ENCODE data around the gene NACA.
A peak's percentile ranks its signal among the peaks of the same experiment; 100 is the strongest.

Gene NACA

GRCh38 chr12:56687223-56688128, 37.6 kb downstream of the NACA start:
- peak; percentile 44 for DNase-seq (ENCODE audit: low spot score)

- no peak for DNase-seq (ENCODE audit: low spot score)
Observed at GRCh38 chr12:56684745-56685359, 40.2 kb downstream of the NACA start.

GRCh38 chr12:56682323-56682722, 42.8 kb downstream of the NACA start:
- no peak for DNase-seq (ENCODE audit: low spot score)

GRCh38 chr12:56679883-56680575, 45.1 kb downstream of the NACA start:
- DNase-seq (ENCODE audit: low spot score): no peak

- DNase-seq (ENCODE audit: low spot score): no peak
Observed at GRCh38 chr12:56678852-56679251, 46.2 kb downstream of the NACA start.

GRCh38 chr12:56677680-56678079, 47.4 kb downstream of the NACA start:
- DNase-seq (ENCODE audit: low spot score): no peak

- no peak for DNase-seq (ENCODE audit: low spot score)
Observed at GRCh38 chr12:56676851-56677580, 48.1 kb downstream of the NACA start.

- no peak for DNase-seq (ENCODE audit: low spot score)
Observed at GRCh38 chr12:56671608-56672007, 53.5 kb downstream of the NACA start.

GRCh38 chr12:56670836-56671235, 54.3 kb downstream of the NACA start:
- no peak for DNase-seq (ENCODE audit: low spot score)

GRCh38 chr12:56668197-56668457, 57.0 kb downstream of the NACA start:
- DNase-seq (ENCODE audit: low spot score): no peak
